NCI-H2196 treated with DMSO at 0.1 percent for 48 hours (cell line): ENCODE measurements around the gene MAP3K3.

ENCODE experiments used
- DNase-seq: peaks from one replicate; lab custom pipeline; 2025; ENCODE audit not compliant: unreplicated experiment; lab: John Stamatoyannopoulos, UW

The MAP3K3 gene

GRCh38 chr17:63692195-63692816 is 70.1 kb downstream of the MAP3K3 start:
- DNase-seq, result no peak

GRCh38 chr17:63693411-63694113 is 71.3 kb downstream of the MAP3K3 start:
- DNase-seq, result no peak

DNA sequence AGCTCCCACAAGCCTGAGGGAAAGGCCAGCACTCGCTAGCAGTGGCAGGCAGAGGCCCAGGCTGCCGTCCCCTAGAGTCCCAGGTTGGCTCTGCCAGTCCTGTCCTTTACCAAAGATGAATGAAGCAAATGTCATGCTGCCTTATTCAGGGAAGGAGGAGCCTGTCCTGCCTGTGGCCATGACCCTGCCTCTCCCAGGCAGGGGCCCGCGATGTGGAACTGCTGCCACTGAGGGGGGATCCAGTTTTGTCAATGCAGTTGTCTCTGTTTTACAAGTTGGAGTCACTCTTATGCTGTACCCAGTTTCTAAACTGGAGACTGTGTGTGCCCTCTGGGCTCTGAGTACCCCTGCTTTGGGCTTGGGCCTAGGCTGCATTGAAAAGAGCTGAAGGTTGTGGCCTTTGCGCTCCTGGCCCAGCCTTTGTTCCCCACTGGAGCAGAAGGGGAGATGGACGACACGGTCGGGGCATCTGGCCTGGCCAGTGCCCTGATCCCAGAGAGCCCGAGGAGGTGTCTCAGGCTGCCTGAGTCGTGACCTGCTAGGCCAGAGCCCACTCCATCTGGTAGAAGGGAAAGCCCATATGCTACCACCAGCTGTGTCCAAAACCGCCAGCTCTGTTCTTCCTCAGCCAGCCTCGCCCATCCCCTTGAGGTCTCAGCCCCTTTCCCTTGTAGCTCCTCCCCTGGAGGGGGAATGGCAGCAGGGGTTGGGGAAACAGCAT is 72.2 kb downstream of the MAP3K3 start:
- no peak for DNase-seq

DNA sequence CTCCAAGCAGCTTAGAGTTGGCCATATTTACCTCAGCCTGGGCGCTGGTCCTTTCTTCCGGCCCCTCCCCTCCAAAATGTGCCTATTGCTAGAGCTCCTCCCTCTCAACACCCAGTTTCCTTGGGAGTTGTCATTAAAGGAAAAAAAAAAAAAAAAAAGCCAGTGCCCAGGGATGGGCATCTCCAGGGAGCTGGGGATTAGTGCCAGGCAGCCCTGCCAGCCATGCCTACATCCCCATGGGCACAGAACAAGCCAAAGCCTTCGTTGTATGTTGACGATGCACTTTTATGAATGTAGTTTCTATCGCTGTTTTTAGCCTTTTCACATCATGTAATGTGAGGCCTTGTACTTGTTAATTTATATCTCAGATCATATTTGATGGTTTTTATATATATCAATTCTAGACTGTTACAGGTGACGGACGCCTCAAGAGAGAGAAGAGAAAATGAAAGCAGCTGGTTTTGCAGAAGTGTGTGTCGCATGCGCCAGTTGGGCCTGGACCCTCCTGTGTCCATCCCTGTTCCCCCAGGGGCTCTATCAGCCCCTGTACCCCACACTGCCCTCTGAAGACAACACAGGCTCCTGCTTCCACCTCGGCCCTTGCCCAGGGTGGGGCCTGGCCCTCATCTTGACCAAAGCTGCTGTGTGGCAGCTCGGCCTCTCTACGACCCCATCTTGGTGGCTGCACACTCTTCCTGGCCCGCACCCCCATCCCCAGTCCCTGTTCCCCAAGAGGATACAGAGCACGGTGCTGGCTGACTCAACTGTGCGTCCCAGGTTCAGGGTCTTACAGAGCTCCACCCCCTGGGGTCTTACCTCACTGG is 72.9 kb downstream of the MAP3K3 start:
- no peak for DNase-seq

GRCh38 chr17:63695889-63696288 is 73.7 kb downstream of the MAP3K3 start:
- no peak for DNase-seq

DNA sequence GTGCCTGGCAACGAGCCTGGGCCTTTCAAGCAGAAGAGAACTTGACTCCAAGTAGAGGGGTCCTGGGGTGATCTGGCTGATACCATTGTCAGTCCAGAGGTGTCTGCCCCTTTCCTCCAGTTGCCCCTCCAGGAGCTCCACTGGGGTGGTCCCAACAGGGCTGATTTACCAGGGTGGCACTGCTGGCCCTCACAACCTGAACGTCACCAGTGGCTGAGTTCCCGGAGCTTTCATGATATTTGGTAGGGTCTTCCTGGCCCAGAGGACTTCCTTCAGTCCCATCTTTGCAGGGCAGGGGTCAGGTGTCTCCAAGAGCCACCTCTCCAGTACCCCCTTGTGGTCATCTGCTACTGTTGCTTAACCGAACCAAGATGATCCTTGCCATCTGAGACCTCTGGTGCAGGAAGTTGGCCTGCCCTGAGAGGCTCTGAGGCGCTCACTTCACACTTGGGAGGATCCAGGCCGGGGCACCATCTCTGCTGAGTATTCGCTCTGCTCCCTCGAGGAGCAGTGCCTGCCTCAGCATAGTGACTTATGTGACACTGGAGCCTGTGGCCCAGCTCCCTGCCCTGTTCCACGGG is 74.3 kb downstream of the MAP3K3 start:
- DNase-seq, result no peak

DNA sequence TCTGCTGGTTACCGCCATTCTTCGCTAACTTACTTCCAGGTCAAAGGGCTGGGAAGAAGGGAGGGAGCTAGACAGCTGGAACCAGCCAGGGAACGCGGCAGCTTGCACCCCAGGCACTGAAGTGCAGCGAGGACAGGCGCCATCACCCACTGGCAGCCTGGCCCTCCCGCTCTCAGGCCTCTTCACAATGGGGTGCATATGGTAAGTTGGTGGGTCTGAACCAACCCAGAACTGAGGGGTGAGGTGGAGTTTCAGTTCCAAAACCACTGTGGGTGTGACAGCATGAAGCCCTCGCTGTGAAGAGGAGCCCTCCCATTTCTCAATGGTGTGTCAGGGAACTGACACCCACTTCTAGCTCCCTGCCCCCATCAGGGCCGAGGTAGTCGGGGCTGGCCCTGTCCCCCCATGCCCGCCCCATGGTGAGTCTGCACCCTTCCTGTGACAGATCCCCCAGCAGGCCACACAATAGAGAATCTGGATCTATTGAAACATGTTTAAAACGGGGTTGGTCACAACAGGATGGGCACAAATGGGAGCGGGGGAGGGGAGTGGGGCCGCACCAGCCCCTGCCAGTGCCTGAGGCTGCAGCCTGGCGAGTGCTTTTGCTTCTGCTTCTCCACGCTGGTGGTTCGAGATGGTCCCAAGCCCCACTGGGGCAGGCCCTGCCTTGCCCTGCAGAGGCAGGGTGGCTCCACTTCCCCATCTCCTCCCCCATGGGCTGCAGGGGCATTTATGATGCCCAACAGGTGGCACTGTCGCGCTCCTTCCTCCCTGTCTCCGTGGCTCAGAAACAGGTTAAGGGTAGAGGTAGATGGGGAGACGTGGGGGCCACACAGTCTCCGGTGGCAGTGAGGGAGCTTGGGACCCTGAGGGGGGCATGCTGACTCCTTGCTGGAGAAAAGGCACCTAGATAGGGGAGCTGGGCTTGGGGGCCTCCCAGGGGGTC is 75.4 kb downstream of the MAP3K3 start:
- no peak for DNase-seq

DNA sequence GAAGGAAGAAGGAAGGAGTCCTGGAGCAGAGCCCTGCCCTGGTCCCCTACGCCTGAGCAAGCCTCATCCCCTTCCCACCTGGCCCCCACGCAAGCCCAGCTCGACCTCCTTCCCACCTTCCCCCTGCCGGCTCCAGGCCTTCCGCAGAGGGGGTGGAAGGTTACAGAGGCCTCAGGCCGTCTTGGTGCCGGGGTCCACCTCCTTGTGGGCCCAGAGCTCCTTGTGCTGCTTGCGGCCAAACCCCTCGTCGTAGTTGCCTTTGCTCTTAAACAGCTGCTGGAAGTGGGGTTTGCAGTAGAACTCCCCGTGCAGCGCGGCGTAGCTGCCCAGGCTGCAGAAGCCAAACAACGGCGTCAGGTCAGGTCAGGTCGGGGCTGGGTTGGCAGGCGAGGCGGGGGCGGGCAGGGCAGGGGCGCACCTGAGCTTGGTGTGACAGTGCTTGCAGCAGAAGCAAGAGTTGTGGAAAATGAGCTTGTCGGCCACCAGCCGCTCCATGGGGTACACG is 76.2 kb downstream of the MAP3K3 start:
- DNase-seq, result no peak

- no peak for DNase-seq
Observed at GRCh38 chr17:63698886-63699637, 76.8 kb downstream of the MAP3K3 start.

DNA sequence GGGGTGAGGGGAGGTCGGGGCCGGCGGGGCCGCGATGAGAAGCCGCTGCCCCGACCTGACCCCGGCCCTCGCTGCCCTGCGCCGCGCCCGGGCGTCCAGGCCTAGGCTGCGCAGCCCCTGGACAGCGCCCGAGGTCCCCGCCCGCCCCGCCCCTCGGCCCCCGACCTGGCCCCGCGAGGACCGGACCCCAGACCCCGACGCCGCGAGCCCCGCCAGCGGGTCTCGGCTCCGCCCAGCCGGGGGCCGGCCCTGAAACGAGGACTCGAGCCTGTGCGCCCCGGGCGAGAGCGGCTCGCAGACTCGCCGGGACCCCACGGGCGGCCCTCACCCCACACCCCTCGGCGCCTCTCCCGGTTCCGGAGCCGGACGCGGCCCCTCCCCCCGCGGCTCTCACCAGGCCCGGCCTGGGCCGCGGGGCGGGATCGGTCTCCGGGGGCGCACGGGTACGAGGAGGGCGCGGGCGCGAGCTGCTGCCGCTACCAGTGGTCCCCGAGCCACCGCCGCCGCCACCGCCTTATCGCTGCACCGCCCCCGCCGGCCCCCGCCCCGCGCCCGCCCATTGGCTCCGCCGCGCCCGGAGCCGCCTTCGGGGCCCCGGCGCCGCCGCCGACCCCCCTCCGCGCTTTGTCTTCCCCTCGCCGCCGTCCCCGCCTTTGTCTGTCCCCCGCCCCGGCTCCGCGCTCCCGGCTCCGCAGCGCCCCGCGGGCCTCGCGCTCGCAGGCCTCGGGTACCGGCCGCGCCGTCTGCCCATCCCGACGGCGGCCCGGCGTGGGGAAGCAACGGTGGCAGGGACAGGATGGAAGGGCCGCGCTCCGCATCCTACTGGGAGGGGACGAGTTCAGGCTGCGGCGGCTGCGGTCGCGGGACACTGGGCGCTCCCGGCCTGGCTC is 77.7 kb downstream of the MAP3K3 start, which contains the start of gene LIMD2:
TSS of gene LIMD2 (minus strand) at position 488 of the 890 bp plus-strand sequence. CDS start 827 bp downstream, outside the sequence.
- DNase-seq, result peak; percentile 46

GRCh38 chr17:63700528-63701455 is 78.6 kb downstream of the MAP3K3 start:
- no peak for DNase-seq

DNA sequence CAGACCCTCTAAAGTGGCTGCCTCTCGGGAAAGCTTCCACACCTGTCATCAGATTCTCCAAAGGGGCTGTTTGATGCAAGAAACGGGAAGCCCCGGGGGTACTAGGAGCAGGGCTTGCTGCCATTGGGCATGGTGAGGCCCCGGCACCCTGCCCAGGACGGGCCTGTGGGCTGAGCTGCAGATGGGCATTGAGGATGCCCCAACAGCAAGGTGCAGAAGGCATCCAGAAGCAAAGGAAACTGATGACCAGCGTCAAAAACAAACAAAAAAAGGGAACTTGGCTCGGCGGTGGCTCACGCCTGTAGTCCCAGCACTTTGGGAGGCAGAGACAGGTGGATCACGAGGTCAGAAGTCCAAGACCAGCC is 79.2 kb downstream of the MAP3K3 start:
- no peak for DNase-seq

DNA sequence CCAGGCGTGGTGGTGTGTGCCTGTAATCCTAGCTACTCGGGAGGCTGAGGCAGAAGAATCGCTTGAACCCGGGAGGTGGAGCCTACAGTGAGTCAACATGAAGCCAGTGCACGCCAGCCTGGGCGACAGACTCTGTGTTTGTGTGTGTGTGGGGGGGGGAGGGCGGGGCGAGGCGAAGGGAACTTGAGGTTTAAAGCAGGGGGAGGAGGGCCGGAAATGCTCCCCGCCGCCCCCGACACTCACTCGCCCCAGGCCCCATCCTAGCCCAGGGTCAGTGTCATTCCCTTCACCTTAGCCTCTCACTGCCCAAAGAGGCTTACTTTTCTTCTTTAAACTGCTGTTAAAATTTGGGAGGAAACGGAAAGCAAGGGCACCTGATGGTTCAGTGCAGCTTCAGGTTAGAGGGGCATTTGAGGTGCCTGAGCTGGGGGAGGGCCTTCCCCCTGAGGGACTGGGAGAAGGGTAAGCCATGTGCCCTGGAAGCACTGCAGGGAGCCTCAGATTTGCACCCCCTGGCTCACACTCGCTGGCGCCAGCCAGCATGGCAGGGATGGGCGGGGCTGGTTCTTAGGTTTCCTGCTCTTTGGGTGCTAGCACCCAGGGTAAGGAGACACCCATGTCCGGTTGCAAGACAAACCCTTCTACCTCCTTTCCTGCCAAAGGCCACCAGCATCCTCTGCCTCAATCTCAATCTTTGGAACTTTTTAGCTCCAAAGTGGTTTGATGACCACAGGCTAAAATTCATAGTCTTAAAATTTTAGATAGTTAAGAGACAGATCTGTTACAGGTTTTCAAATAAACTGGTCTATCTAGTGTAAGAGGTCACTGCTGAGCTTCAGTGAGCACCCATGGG is 79.9 kb downstream of the MAP3K3 start:
- no peak for DNase-seq

GRCh38 chr17:63702721-63703015 is 80.5 kb downstream of the MAP3K3 start:
- no peak for DNase-seq

DNA sequence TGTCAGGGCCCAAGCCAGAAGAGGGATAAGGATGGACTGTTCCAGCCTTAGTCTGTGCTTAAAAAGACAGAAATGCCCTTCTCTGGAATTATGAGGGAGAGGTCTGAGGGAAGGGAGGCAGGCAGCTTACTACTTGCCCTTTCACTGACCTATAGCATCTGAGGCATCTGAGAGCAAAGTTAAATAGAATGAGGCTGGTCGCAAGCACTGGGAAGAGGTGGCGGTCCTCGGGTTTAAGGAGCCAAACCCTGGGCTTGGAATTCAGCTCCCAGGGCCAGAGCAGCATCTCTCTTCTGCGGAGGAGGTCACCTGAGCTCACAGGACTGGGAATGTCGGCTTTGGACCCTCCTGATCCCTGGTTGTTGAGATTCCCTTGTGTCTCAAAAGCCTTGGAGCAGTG is 80.8 kb downstream of the MAP3K3 start:
- no peak for DNase-seq
